ENCODE results near the gene VPS52.
"Not testable (repeated sequence)": the region's sequence is repeated elsewhere in the genome, so short reads cannot be mapped to it uniquely, and the experiment has no call there.

- TF ChIP-seq CTCF (tag by site-specific recombination; IDR thresholded peaks at IDR 0.05); ZBTB8A (tag by site-specific recombination; IDR thresholded peaks at IDR 0.05); BCL11A (tag by site-specific recombination; IDR thresholded peaks at IDR 0.05; ENCODE audit: low read depth); HOXA7 (CRISPR knock-in tag; IDR thresholded peaks at IDR 0.05; ENCODE audit: borderline replicate concordance); BCL11B (tag by site-specific recombination; IDR thresholded peaks at IDR 0.05; ENCODE audit: low read depth); ZNF449 (tag by site-specific recombination; IDR thresholded peaks at IDR 0.05); ZNF514 (tag by site-specific recombination; IDR thresholded peaks at IDR 0.05); ZNF416 (tag by site-specific recombination; IDR thresholded peaks at IDR 0.05); ZNF184 (tag by site-specific recombination; IDR thresholded peaks at IDR 0.05); ZNF510 (tag by site-specific recombination; IDR thresholded peaks at IDR 0.05; ENCODE audit: insufficient replicate concordance): not testable (repeated sequence)
Observed at GRCh38 chr6:33285214-33285613, 13.5 kb upstream of the VPS52 start.
